ENCODE data around the gene PAX5. TPM values are rescaled to one million over a fixed set of nuclear protein-coding genes. Genes with fewer than 3 reads are reported as not detected.

Gene PAX5
- polyA plus RNA-seq, 1 donor from 2014 or later: not detected

DNA sequence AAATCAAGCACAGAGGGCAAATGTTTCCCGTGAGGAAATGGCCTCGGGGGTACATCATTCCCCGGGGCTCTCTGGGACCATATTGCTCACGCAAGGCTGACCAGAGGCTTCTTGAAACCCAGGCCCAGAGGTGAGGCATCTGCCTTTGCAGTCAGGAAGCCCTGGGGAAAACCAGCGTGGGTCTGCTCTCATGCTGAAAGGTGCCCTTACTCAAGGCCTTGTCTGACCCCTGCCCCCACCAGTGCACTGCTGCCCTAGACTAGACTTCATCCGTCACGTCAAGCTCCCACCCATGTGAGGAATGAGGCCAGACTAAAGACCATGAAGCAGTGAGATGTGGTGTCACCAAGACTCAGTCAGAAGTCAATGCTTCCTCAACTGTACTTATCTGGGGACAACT is 66.1 kb downstream of the PAX5 start:
- H3K4me2 ChIP-seq (ENCODE audit: low read length): no peak overlapping the region
- no peak for TF ChIP-seq MXI1 (conservative IDR thresholded peaks at IDR 0.05; ENCODE audit: poor library complexity, severe bottlenecking)
- no peak for TF ChIP-seq RAD21 (conservative IDR thresholded peaks at IDR 0.05)
- TF ChIP-seq TAF1 (IDR thresholded peaks at IDR 0.05; ENCODE audit: low read depth): no peak
- no peak for TF ChIP-seq EP300 (conservative IDR thresholded peaks at IDR 0.05; ENCODE audit: poor library complexity, severe bottlenecking)
- no peak for TF ChIP-seq EZH2 (IDR thresholded peaks at IDR 0.05; ENCODE audit: borderline replicate concordance, insufficient read depth, low read length, poor library complexity, severe bottlenecking)
- TF ChIP-seq, protein P1, sequence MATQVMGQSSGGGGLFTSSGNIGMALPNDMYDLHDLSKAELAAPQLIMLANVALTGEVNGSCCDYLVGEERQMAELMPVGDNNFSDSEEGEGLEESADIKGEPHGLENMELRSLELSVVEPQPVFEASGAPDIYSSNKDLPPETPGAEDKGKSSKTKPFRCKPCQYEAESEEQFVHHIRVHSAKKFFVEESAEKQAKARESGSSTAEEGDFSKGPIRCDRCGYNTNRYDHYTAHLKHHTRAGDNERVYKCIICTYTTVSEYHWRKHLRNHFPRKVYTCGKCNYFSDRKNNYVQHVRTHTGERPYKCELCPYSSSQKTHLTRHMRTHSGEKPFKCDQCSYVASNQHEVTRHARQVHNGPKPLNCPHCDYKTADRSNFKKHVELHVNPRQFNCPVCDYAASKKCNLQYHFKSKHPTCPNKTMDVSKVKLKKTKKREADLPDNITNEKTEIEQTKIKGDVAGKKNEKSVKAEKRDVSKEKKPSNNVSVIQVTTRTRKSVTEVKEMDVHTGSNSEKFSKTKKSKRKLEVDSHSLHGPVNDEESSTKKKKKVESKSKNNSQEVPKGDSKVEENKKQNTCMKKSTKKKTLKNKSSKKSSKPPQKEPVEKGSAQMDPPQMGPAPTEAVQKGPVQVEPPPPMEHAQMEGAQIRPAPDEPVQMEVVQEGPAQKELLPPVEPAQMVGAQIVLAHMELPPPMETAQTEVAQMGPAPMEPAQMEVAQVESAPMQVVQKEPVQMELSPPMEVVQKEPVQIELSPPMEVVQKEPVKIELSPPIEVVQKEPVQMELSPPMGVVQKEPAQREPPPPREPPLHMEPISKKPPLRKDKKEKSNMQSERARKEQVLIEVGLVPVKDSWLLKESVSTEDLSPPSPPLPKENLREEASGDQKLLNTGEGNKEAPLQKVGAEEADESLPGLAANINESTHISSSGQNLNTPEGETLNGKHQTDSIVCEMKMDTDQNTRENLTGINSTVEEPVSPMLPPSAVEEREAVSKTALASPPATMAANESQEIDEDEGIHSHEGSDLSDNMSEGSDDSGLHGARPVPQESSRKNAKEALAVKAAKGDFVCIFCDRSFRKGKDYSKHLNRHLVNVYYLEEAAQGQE (IDR thresholded peaks at IDR 0.05; ENCODE audit: borderline replicate concordance): no peak
- TF ChIP-seq, protein P2, sequence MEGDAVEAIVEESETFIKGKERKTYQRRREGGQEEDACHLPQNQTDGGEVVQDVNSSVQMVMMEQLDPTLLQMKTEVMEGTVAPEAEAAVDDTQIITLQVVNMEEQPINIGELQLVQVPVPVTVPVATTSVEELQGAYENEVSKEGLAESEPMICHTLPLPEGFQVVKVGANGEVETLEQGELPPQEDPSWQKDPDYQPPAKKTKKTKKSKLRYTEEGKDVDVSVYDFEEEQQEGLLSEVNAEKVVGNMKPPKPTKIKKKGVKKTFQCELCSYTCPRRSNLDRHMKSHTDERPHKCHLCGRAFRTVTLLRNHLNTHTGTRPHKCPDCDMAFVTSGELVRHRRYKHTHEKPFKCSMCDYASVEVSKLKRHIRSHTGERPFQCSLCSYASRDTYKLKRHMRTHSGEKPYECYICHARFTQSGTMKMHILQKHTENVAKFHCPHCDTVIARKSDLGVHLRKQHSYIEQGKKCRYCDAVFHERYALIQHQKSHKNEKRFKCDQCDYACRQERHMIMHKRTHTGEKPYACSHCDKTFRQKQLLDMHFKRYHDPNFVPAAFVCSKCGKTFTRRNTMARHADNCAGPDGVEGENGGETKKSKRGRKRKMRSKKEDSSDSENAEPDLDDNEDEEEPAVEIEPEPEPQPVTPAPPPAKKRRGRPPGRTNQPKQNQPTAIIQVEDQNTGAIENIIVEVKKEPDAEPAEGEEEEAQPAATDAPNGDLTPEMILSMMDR (IDR thresholded peaks at IDR 0.05; ENCODE audit: poor library complexity, severe bottlenecking): no peak
- no peak overlapping the region for H3K4me3 ChIP-seq (ENCODE audit: low read length)
- H3F3A ChIP-seq (ENCODE audit: insufficient read depth, low read length, poor library complexity, severe bottlenecking): no peaks in the 10 kb centered on the region
- H3K36me3 ChIP-seq (ENCODE audit: insufficient read depth, low read length): no peaks in the 10 kb centered on the region
- no peak overlapping the region for H3K9ac ChIP-seq (ENCODE audit: low read length)
- H3K27me3 ChIP-seq (ENCODE audit: insufficient read depth, low read depth, low read length): no peaks in the 10 kb centered on the region
- no peak overlapping the region for H3K27ac ChIP-seq (ENCODE audit: low read length)
- H4K20me1 ChIP-seq (ENCODE audit: insufficient read depth): no peaks in the 10 kb centered on the region
- no peaks in the 10 kb centered on the region for H3K79me2 ChIP-seq (replicated peaks; ENCODE audit: insufficient read depth, low read length)
- no peaks in the 10 kb centered on the region for H3K9me2 ChIP-seq (ENCODE audit: insufficient read depth, low read length)
- H3K9me3 ChIP-seq (ENCODE audit: low read length): no peaks in the 10 kb centered on the region
- H2AFZ ChIP-seq (ENCODE audit: low read depth, low read length): no peak overlapping the region

DNA sequence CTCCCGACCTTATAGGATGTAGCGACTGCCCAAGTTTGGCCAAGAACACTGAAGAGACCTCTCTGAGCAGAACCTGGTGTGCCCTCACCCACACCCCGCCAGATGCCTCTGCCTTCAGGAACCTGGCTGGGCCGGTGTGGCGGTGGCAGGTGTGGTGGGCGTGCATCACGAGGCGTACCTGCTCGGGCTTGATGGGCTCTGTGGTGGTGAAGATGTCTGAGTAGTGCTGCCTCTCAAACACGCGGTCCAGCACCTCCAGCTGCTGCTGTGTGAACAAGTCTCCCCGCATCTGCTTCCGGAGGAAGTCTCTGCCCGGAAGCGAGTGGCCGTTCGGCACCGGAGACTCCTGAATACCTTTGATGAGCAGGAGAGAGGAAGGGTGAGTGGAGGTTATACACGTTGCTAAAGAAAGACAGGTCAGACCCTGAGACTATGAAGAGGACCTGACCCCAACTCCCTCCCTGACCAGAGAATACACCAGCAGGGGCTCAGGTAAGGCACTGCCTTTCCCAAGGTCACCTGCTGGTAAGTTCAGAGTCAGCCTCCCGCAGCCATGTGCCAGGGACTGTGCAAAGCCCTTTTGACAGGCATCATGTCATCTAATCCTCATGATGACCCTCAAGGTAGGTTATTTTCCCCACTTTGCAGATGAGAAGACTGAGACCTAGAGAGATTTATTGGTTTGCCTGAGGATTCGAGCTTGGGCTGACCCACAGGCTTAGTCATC is 67.5 kb downstream of the PAX5 start:
- H3F3A ChIP-seq (ENCODE audit: insufficient read depth, low read length, poor library complexity, severe bottlenecking): no peaks in the 10 kb centered on the region
- H2AFZ ChIP-seq (ENCODE audit: low read depth, low read length): no peak overlapping the region
- no peak for TF ChIP-seq POLR2AphosphoS5 (IDR thresholded peaks at IDR 0.05)
- no peak overlapping the region for H3K9ac ChIP-seq (ENCODE audit: low read length)
- no peaks in the 10 kb centered on the region for H3K36me3 ChIP-seq (ENCODE audit: insufficient read depth, low read length)
- H4K20me1 ChIP-seq (ENCODE audit: insufficient read depth): no peaks in the 10 kb centered on the region
- H3K79me2 ChIP-seq (replicated peaks; ENCODE audit: insufficient read depth, low read length): no peaks in the 10 kb centered on the region
- no peaks in the 10 kb centered on the region for H3K9me2 ChIP-seq (ENCODE audit: insufficient read depth, low read length)
- H3K4me2 ChIP-seq (ENCODE audit: low read length): no peak overlapping the region
- no peaks in the 10 kb centered on the region for H3K27me3 ChIP-seq (ENCODE audit: insufficient read depth, low read depth, low read length)
- H3K27ac ChIP-seq (ENCODE audit: low read length): no peak overlapping the region
- H3K4me3 ChIP-seq (ENCODE audit: low read length): no peak overlapping the region
- no peaks in the 10 kb centered on the region for H3K9me3 ChIP-seq (ENCODE audit: low read length)

DNA sequence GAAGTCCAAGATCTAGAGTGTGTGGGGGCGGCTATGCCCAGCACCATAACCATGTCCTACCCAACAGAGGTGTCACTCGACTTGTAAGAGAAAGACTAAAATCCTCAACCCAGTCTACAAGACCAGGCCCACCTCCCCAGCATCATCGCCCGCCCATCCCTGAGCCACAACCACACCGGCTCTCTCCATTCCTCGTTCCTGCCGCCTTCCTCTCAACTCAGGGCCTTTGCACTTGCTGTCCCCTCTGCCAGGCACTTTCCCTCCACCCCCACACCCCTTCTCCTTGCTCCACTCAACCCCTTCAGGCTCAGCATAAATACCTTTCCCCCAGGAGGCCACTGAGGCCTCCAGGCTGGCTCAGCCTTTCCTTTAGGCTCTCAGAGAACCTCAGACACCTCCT is 69.3 kb downstream of the PAX5 start:
- no peak overlapping the region for H3K4me2 ChIP-seq (ENCODE audit: low read length)
- no peaks in the 10 kb centered on the region for H4K20me1 ChIP-seq (ENCODE audit: insufficient read depth)
- H2AFZ ChIP-seq (ENCODE audit: low read depth, low read length): no peak overlapping the region
- H3K4me3 ChIP-seq (ENCODE audit: low read length): no peak overlapping the region
- TF ChIP-seq SMC3 (conservative IDR thresholded peaks at IDR 0.05; ENCODE audit: poor library complexity): no peak
- no peak for TF ChIP-seq POLR2AphosphoS5 (IDR thresholded peaks at IDR 0.05)
- TF ChIP-seq, protein P2 (IDR thresholded peaks at IDR 0.05; ENCODE audit: poor library complexity, severe bottlenecking): no peak
- no peak for TF ChIP-seq RAD21 (conservative IDR thresholded peaks at IDR 0.05)
- no peak for TF ChIP-seq EP300 (conservative IDR thresholded peaks at IDR 0.05; ENCODE audit: poor library complexity, severe bottlenecking)
- TF ChIP-seq TAF1 (IDR thresholded peaks at IDR 0.05; ENCODE audit: low read depth): no peak
- TF ChIP-seq MXI1 (conservative IDR thresholded peaks at IDR 0.05; ENCODE audit: poor library complexity, severe bottlenecking): no peak
- no peaks in the 10 kb centered on the region for H3K36me3 ChIP-seq (ENCODE audit: insufficient read depth, low read length)
- H3K27ac ChIP-seq (ENCODE audit: low read length): no peak overlapping the region
- H3F3A ChIP-seq (ENCODE audit: insufficient read depth, low read length, poor library complexity, severe bottlenecking): no peaks in the 10 kb centered on the region
- no peaks in the 10 kb centered on the region for H3K9me2 ChIP-seq (ENCODE audit: insufficient read depth, low read length)
- H3K9me3 ChIP-seq (ENCODE audit: low read length): no peaks in the 10 kb centered on the region
- H3K79me2 ChIP-seq (replicated peaks; ENCODE audit: insufficient read depth, low read length): no peaks in the 10 kb centered on the region
- H3K9ac ChIP-seq (ENCODE audit: low read length): no peak overlapping the region
- no peaks in the 10 kb centered on the region for H3K27me3 ChIP-seq (ENCODE audit: insufficient read depth, low read depth, low read length)
